ENCODE measurements around the gene CLCN1. TPM values are rescaled to one million over a fixed set of nuclear protein-coding genes. Genes with fewer than 3 reads are reported as not detected.

Gene CLCN1
- total RNA-seq, 1 experiment from 2014 or later = 0.55 TPM

GRCh38 chr7:143296686-143297085 is 19.2 kb upstream of the CLCN1 start:
- Histone ChIP-seq H3K4me3 (ENCODE audit: low read length) (no peak overlapping the region), H3K9me3 (ENCODE audit: low read length) (no peaks in the 10 kb centered on the region), H3K36me3 (ENCODE audit: low read depth, low read length) (peaks cover 75% of the 10 kb centered on the region), H3K27ac (ENCODE audit: low read length) (0 out of 2 replicates have a peak overlapping the region, but pooled peaks have one; percentile 17), H2AFZ (ENCODE audit: low read length) (no peak overlapping the region), H3K4me1 (ENCODE audit: insufficient read depth, low read length) (peaks cover 59% of the 10 kb centered on the region), H3F3A (ENCODE audit: low read length, unreplicated experiment) (peaks cover 8% of the 10 kb centered on the region), H3K79me2 (ENCODE audit: low read length) (peaks cover 43% of the 10 kb centered on the region), H3K4me2 (ENCODE audit: low read length) (peak overlapping the region; percentile 27; the same call in 1 of the 2 replicates), H3K27me3 (ENCODE audit: low read length) (no peaks in the 10 kb centered on the region), H3K9me2 (replicated peaks; ENCODE audit: low read length) (no peaks in the 10 kb centered on the region), H4K20me1 (ENCODE audit: low read length) (peaks cover 20% of the 10 kb centered on the region), H3K9ac (ENCODE audit: low read length) (no peak overlapping the region)
- DNase-seq (no peak), ATAC-seq (no peak)
- no TSS peak for BruUV-seq (replicated peaks)
- ChIA-PET POLR2A (ENCODE audit: unreplicated experiment) (interaction anchor here (1.3 kb wide), 1 partner anchor 34 kb away, joined by 7 read pairs; the partner anchor contains the start of gene GSTK1), CTCF (interaction anchor here (1.8 kb wide), 1 partner anchor 56 kb away, joined by 6 read pairs; no protein-coding TSS in a partner anchor)
- no peak for TF ChIP-seq EZH2 (IDR thresholded peaks at IDR 0.05; ENCODE audit: low read length, unreplicated experiment)
- TF ChIP-seq CTCF (conservative IDR thresholded peaks at IDR 0.05; ENCODE audit: low read depth, low read length) = no peak
- intact Hi-C loops (cut with micrococcal nuclease) = no loop called here

- ChIA-PET POLR2A (ENCODE audit: unreplicated experiment) (interaction anchor here (0.5 to 0.9 kb wide), 2 partner anchors 33 to 35 kb away, joined by 5 to 11 read pairs; no protein-coding TSS in a partner anchor), CTCF (interaction anchor here (0.6 to 1.3 kb wide), 5 partner anchors 10 to 84 kb away, joined by 3 to 15 read pairs (median 5); partner anchors contain the start of genes CASP2 and GSTK1)
- Histone ChIP-seq H3K79me2 (ENCODE audit: low read length) (peaks cover 39% of the 10 kb centered on the region), H3K9me3 (ENCODE audit: low read length) (no peaks in the 10 kb centered on the region), H4K20me1 (ENCODE audit: low read length) (peaks cover 20% of the 10 kb centered on the region), H3K36me3 (ENCODE audit: low read depth, low read length) (peaks cover 82% of the 10 kb centered on the region), H3K27me3 (ENCODE audit: low read length) (no peaks in the 10 kb centered on the region), H3K9ac (ENCODE audit: low read length) (no peak overlapping the region), H3F3A (ENCODE audit: low read length, unreplicated experiment) (peaks cover 8% of the 10 kb centered on the region), H3K4me1 (ENCODE audit: insufficient read depth, low read length) (peaks cover 63% of the 10 kb centered on the region), H3K27ac (ENCODE audit: low read length) (0 out of 2 replicates have a peak overlapping the region, but pooled peaks have one; percentile 77), H3K9me2 (replicated peaks; ENCODE audit: low read length) (no peaks in the 10 kb centered on the region), H3K4me3 (ENCODE audit: low read length) (no peak overlapping the region), H2AFZ (ENCODE audit: low read length) (no peak overlapping the region), H3K4me2 (ENCODE audit: low read length) (peak overlapping the region; percentile 7; the same call in 1 of the 2 replicates)
- no peak for TF ChIP-seq CTCF (conservative IDR thresholded peaks at IDR 0.05; ENCODE audit: low read depth, low read length)
- no peak for TF ChIP-seq EZH2 (IDR thresholded peaks at IDR 0.05; ENCODE audit: low read length, unreplicated experiment)
- DNase-seq = peak; percentile 37
- no TSS peak for BruUV-seq (replicated peaks)
- intact Hi-C loops (cut with micrococcal nuclease) = no loop called here
- ATAC-seq = peak; percentile 6
Observed at GRCh38 chr7:143299346-143299745, 16.6 kb upstream of the CLCN1 start.

GRCh38 chr7:143299840-143300239 is 16.1 kb upstream of the CLCN1 start:
- BruUV-seq (replicated peaks) = no TSS peak
- no peak overlapping the region for H3K9ac ChIP-seq (ENCODE audit: low read length)
- peaks cover 20% of the 10 kb centered on the region for H4K20me1 ChIP-seq (ENCODE audit: low read length)
- CTCF ChIA-PET = interaction anchor here (0.6 to 1.3 kb wide), 5 partner anchors 10 to 85 kb away, joined by 3 to 15 read pairs (median 5); partner anchors contain the start of genes CASP2 and GSTK1
- ATAC-seq = peak; percentile 5; the same call in 1 of the 2 replicates
- peaks cover 8% of the 10 kb centered on the region for H3F3A ChIP-seq (ENCODE audit: low read length, unreplicated experiment)
- no peak overlapping the region for H3K4me3 ChIP-seq (ENCODE audit: low read length)
- no peak overlapping the region for H2AFZ ChIP-seq (ENCODE audit: low read length)
- peaks cover 35% of the 10 kb centered on the region for H3K79me2 ChIP-seq (ENCODE audit: low read length)
- no peaks in the 10 kb centered on the region for H3K9me2 ChIP-seq (replicated peaks; ENCODE audit: low read length)
- peaks cover 80% of the 10 kb centered on the region for H3K36me3 ChIP-seq (ENCODE audit: low read depth, low read length)
- TF ChIP-seq EZH2 (IDR thresholded peaks at IDR 0.05; ENCODE audit: low read length, unreplicated experiment) (no peak), CTCF (conservative IDR thresholded peaks at IDR 0.05; ENCODE audit: low read depth, low read length) (peak; percentile 83)
- DNase-seq = peak; percentile 52
- H3K27me3 ChIP-seq (ENCODE audit: low read length) = no peaks in the 10 kb centered on the region
- H3K4me2 ChIP-seq (ENCODE audit: low read length) = 0 out of 2 replicates have a peak overlapping the region, but pooled peaks have one; percentile 56
- peaks cover 60% of the 10 kb centered on the region for H3K4me1 ChIP-seq (ENCODE audit: insufficient read depth, low read length)
- intact Hi-C loops (cut with micrococcal nuclease) = no loop called here
- no peaks in the 10 kb centered on the region for H3K9me3 ChIP-seq (ENCODE audit: low read length)
- H3K27ac ChIP-seq (ENCODE audit: low read length) = peak overlapping the region; percentile 77
- POLR2A ChIA-PET (ENCODE audit: unreplicated experiment) = interaction anchor here (0.9 kb wide), 1 partner anchor 35 kb away, joined by 11 read pairs; no protein-coding TSS in a partner anchor
